GDM1 (cell line): Measurements from ENCODE around the gene PRMT1.
"Not testable (repeated sequence)": the region's sequence is repeated elsewhere in the genome, so short reads cannot be mapped to it uniquely, and the experiment has no call there.

Experiments used
- DNase-seq: peaks from one replicate; lab custom pipeline; 2025; lab: John Stamatoyannopoulos, UW

PRMT1 gene

DNA sequence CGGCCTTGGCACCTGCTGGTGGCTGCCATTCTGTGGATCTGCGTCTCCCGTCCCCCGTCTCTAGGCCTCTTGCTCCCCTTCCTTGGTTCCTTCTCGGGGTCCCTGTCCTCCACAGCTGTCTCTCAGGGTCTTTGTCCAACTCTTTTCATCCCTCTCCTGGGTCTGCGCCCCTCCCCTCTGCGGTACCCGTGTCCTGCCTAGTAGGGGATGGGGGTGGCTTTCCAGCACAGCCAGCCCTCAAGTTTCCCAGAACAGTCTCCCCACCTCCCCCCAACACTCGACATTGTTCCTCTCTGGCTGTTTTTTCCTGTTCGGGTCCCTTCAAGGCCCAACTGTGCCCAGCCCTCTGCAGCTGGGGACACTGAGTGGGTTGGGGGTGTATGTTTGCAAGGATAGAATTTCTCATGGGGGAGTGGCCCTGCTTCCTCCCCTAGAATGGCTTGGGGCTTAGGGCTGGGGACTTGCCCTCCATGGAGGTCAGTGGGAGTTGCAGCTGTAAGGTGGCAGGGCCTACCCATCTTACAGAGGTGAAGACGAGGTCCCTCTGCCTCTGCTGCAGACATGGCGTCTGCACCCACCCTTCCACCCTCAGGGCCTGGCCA, 11.6 kb downstream of the PRMT1 start:
- no peak for DNase-seq

DNA sequence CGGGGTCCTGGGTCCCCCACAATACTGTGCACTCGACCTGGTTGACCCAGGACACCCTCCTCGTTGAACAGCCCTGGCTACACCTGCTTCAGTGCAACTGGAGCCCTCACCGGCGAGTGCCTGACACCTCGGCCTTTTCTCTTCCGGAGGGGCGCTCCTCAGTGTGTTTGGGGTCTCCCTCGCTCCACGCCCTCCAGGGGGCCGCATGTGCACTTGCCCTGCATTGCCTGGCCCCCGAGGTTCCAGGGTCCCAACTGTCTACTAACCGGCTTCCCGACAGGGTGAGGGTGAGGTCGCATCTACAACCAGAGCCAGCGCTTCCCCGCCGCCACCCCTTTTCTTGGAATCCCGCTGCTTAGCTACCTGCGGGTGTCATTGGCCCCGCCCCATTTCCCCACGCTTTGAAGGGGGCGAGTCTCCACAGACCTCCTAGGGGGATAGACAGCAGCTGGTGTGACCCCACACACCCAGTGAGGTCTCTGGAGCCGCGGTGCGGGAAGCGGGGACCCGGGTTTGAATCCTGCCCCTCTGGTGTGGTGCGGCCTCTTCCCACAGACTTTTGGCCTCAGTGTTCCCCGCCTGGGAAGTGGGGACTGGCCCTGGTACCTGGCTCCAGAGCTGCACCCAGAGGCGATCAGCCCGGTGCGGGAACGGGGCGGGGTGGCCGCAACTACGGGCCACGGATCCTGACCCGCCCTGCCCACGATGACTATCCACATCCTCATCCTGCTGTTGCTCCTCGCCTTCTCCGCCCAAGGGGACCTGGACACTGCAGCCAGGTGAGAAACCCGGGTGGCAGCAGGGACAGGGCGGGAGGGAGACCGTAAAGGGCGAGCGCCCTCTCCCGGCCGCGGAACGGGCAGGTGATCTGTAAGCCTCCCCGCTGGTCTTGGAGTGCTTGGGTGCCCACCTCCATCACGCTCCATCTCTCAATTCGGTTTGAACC, 12.3 kb downstream of the PRMT1 start, which contains the start of gene ADM5:
TSS of gene ADM5 (plus strand) at position 462 of the 946 bp plus-strand sequence. CDS start at position 706, 244 bp downstream.
- no peak for DNase-seq

DNA sequence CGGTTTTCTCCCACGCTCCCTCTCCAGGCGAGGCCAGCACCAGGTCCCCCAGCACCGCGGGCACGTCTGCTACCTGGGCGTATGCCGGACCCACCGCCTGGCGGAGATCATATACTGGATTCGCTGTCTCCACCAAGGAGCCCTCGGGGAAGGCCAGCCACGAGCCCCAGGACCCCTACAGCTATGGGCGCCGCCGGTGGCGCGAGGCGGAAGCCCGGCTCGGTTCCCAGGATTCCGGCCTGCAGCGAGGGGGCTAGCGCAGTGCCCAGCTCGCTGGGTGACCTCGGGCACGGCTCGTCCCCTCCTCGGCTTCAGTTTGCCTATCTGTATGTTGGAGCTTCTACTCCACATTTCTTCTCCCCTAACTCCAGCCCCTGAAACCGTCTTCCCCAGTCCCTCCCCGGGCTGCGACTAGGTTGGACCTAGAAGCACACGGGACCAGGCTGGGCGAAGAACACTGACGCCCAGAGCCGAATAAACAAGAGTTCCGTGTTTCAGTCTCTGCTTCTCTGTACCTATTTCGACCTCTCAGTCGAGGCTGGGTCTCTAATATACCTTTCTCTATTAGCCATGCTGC, 13.1 kb downstream of the PRMT1 start:
- DNase-seq = no peak

DNA sequence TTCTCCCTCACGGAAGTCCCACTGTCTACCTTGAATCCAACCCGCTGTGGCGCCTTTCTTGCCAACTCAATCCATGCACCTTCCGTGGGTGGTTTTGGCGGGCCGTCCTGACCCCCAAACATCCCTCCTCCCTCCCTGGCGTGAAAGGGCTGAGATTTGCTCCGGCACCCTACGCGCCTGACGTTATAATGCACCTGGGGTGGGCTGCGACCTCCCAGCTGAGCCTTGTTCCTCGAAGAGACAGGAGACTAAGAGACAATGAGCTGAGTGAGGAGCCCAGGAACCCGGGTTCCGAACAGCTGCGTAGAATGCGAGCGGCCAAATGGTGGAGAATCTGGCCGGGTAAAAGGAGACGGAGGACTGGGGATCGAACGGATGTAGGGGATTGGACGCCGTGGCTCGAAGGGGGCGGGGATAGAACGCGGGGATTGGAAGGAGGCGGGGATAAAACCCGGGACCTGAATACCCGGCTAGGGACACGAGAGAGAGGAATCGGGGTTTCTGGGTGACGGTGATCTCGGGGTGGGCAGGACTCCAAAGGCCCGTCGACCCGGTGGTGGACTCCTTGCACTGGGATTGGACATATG, 13.7 kb downstream of the PRMT1 start, which contains the start of gene CPT1C:
TSS of gene CPT1C (plus strand) at position 461 of the 587 bp plus-strand sequence. CDS start 1,137 bp downstream, outside the sequence.
- no peak for DNase-seq

DNA sequence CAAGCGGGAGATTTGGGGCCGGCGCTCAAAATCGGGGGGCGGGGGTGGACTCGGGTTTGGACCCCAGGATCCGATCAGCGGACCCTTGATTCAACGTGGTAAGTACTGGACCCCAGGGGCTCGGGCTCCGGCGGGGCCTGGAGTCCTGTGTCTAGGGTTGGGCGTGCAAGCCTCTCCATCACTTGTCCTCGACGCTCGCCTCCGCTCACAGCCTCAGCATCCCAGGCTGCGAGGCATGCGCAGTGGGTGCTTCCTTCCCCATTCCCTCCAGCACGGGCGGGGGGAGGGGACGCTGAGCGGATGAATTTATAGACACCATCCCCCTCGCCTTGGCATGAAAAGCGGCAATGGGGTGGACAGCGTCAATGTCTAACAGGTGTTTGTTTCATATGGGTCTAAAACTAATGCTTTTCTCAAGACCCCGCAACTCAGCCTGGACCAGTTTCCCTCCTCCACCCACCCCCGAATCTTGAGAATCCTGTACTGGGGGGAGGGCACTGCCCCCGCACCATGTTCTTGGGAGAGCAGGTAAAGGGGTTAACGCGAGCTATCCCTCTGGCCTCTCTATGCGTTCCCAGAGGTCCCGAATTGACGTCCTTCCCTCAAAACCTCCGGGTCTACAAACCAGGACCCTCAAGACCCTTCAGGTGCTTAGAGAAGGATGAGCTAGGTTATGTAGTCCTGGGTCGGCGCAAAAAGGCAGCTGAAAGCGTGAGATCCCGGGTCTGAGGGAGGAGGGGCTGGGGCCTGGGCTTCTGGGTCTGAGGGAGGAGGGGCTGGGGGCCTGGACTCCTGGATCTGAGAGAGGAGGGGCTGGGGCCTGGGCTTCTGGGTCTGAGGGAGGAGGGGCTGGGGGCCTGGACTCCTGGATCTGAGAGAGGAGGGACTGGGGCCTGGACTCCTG, 14.4 kb downstream of the PRMT1 start:
- no peak for DNase-seq

DNA sequence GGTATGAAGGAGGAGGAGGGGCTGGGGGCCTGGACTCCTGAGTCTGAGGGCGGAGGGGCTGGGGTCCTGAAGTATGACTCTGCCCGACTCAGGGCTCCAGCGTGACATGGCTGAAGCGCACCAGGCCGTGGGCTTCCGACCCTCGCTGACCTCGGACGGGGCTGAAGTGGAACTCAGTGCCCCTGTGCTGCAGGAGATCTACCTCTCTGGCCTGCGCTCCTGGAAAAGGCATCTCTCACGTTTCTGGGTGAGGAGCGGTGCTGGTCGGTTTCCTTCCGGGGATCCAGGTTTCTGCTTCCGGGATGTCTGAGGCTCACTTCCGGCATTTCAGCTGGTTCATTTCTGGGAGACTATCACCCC, 15.1 kb downstream of the PRMT1 start:
- DNase-seq = no peak

DNA sequence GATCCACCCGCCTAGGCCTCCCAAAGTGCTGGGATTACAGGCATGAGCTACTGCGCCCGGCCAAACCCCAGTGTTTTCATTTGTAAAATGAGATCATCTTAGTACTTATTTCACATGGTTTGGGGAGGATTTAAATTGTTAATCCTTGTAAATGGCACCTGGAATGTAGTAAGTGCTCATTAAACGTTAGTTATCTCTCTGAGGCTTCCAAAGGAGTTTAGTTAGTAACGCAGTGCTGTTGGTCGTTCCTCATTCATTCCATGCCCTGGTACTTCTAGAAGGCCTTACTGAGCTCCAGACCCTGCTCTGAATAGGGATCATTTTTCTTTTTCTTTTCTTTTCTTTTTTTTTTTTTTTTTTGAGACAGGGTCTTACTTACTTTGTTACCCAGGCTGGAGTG, 19.0 kb downstream of the PRMT1 start:
- DNase-seq = no peak

DNA sequence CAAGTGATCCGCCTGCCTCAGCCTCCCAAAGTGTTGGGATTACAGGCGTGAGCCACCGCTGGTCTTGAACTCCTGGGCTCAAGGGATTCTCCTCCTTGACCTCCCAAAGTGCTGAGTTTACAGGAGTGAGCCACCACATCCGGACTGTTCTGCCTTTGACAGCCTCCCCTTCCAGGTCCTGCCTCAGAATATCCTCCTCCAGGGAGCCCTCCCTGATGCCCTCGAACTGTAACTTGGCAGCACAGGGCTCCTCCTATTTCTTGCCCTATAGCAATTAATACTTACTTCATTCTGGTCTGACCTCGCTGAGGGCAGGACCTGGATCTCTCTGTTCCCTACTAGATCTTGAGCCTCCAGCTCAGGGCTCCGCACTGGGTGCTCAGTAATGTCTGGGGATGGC, 19.8 kb downstream of the PRMT1 start:
- no peak for DNase-seq

DNA sequence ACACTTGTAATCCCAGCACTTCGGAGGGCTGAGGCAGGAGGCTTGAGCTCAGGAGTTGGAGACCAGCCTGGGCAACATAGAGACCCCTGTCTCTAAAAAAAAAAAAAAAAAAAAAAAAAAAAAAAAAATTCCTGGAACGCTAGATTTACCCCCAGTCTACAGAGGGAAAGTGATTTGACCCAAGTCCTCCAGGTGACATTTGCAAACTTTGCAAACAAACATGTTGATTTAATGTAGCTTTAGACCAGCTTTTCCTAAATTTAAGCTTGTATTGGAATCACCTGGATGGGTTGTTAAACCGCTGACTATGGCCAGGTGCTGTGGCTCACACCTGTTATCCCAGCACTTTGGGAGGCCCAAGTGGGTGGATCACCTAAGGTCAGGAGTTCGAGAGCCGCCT, 22.3 kb downstream of the PRMT1 start:
- no peak for DNase-seq

DNA sequence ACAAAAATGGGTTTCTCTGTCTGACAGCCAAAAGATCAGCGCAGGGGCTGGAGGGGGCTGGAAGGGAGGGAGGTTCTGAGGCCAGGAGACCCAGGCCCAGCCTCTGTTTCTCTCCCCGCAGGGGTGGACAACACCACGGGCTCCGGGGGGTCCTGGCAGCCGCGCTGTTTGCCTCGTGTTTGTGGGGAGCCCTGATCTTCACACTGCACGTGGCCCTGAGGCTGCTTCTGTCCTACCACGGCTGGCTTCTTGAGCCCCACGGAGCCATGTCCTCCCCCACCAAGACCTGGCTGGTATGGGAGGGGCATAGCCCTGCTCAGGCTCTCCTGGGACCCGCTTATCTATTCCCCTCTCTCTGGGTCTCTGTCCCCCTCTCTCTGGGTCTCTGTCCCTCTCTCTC, 23.5 kb downstream of the PRMT1 start:
- DNase-seq = no peak

DNA sequence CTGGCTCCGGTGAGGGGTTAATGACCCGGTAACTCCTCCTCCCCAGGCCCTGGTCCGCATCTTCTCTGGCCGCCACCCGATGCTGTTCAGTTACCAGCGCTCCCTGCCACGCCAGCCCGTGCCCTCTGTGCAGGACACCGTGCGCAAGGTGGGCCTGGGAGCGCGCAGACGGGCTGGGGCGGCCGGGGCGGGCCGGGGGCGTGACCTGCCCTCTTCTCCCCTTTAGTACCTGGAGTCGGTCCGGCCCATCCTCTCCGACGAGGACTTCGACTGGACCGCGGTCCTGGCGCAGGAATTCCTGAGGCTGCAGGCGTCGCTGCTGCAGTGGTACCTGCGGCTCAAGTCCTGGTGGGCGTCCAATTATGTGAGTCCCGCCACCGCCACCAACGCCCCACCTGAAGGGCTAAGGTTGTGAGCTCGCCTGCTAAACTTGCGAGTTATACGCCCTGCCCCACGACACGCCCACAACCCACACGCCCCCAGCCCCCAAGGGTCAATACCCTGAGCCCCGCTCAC, 24.3 kb downstream of the PRMT1 start:
- no peak for DNase-seq

DNA sequence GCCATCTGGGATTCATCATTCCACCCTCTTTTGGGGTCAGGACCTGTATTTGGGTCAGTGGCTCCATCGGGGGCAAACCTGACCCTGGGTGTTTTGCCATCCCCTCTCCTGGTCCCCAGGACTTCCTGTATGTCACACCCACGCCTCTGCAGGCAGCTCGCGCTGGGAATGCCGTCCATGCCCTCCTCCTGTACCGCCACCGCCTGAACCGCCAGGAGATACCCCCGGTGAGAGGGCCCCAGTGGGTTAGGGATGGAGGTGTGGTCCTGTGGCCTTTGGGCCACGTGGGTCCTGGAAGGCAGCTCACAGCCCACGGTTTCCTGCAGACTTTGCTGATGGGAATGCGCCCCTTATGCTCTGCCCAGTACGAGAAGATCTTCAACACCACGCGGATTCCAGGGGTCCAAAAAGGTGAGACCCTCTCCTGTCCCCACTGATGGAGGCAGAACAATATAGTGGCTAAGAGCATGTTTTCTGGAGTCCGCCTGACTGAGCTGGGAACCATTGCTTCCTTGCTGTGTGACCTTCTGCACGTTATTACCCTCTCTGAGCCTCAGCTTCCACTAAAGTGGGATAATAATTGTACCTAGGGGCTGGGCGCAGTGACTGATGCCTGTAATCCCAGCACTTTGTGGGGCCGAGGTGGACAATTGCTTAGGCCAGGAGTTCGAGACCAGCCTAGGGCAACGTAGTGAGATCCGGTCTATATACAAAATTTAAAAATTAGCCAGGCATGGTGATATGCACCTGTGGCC, 28.0 kb downstream of the PRMT1 start:
- DNase-seq = no peak

DNA sequence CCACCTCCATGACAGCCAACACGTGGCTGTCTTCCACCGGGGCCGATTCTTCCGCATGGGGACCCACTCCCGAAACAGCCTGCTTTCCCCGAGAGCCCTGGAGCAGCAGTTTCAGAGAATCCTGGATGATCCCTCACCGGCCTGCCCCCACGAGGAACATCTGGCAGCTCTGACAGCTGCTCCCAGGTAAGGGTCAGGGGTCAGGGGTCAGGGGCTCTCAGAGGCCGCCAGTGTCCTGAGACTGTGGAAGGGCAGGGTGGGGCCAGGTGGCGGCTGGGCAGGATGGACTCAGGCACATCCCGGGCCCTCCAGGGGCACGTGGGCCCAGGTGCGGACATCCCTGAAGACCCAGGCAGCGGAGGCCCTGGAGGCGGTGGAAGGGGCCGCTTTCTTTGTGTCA, 28.8 kb downstream of the PRMT1 start:
- no peak for DNase-seq

DNA sequence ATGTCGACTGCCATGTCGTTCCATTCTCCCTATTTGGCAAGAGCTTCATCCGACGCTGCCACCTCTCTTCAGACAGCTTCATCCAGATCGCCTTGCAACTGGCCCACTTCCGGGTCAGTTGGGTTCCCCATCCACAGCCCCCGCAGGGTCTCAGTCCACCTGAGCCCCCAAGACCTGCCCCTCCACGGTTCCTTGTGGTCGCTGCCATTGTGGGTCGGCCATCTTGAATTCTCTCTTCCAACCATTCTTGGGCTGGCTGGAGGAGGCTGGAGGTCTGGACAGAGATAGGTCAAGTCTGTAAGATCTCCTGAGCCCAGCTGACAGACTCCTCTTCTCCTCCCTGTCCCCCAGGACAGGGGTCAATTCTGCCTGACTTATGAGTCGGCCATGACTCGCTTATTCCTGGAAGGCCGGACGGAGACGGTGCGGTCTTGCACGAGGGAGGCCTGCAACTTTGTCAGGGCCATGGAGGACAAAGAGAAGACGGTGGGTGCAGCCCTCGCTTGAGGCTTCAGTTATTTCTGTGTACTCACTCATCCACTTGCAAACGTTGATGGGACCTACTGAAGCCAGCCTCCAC, 33.4 kb downstream of the PRMT1 start:
- DNase-seq = no peak

DNA sequence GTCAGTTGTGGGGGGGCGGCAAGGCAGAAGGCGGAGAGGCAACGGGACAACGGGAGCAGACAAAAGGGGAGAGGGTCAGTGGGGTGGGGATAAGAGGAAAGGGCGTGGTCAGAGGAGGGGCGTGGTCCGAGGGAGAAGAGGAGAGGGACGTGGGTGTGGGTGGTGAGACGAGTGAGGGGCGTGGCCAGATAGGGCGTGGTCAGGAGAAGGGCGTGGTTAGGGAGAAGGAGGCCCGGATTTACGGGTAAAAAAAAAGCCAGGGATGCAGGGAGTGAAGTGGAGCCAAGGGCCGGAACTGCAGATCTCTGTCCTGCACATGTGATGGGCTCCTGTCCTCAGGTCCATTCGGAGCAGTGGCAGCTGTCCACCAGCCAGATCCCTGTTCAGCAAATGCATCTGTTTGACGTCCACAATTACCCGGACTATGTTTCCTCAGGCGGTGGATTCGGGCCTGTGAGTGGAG, 35.4 kb downstream of the PRMT1 start:
- no peak for DNase-seq

DNA sequence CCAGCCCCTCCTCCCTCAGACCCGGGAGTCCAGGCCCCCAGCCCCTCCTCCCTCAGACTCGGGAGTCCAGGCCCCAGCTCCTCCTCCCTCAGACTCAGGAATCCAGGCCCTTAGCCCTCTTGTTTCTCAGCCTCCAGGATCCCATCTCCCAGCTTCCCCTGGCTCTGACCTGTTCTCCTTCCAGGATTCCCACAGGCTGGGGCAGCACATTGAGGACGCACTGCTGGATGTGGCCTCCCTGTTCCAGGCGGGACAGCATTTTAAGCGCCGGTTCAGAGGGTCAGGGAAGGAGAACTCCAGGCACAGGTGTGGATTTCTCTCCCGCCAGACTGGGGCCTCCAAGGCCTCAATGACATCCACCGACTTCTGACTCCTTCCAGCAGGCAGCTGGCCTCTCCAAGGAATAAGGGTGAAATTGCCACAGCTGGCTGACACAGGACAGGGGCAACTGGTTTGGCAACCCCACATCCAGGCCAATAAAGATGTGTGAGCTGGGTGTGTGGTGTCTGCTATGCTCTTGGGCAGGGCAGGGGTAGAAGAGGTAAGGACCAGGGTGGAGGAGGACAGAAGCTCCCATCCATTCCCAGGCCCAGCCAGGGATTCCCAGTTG, 36.3 kb downstream of the PRMT1 start:
- DNase-seq = no peak

DNA sequence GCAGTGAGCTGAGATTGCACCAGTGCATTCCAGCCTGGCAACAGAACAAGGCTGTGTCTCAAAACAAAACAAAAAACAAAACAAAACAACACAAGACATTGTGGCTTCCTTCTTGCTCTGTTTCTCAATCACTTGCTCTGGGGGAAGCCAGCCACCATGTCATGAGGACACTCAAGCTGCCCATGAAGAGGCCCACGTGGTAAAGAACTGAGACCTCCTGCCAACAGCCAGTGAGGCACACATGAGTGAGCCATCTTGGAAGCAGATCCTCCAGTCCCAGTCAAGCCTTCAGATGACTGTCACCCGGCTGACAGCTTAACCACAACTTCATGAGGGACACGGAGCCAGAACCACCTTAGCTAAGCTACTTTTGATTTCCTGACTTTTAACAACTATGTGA, 39.1 kb downstream of the PRMT1 start:
- DNase-seq = no peak

DNA sequence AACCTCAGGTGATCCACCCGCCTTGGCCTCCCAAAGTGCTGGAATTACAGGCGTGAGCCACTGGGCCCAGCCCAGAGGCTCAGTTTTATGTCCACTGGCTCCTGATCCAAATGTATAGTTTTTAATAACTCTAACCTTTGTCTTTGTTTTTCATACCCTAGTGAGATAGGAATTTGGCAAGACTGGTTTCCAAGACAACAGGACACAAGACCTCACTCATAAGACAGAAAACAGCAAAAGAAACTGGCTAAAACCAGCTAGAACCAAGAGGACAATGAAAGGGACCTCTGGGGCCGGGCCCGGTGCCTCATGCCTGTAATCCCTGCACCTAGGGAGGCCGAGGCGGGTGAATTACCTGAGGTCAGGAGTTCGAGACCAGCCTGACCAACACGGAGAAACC, 41.4 kb downstream of the PRMT1 start:
- no peak for DNase-seq

DNA sequence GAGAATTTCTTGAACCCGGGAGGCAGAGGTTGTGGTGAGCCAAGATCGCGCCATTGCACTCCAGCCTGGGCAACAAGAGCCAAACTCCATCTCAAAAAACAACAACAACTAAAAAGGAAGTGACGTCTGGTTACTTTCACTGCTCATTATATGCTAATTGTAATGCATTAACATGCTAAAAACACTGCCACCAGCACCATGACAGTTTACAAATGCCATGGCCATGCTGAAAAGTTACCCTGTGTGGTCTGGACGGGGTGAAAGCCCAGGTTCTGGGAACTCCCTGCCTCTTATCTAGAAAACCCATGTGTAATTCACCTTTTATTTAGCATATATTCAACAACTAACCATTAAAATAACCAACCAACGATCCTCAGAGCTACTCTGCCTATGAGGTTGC, 41.9 kb downstream of the PRMT1 start:
- no peak for DNase-seq

DNA sequence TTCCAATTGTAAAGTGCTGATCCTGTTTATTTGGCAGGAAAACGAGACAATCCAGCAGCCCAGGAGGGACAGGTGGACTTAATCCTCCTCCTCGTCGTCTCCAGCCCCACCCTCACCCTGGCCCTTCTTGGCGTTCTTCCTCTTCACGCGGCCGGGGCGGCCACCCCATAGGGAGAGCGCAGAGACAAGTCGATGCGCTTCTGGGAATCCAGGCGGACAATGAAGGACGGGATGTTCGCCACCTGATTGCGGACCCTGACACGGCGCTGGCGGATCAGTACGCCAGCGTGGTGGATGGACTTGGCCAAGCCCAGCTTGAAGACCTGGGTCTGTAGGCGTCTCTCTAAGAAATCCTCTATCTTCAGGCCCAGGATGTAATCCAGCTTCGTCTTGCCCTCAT, 42.3 kb downstream of the PRMT1 start:
- DNase-seq = not testable (repeated sequence)
